Suppressor macrophage treated with lipopolysaccharide for 4 hours (primary cell): ENCODE results near the gene MTREX.

Experiments used
- DNase-seq: peaks from one replicate; pipeline ENCODE4 v3.0.0-alpha.2; 2020

MTREX gene

DNA sequence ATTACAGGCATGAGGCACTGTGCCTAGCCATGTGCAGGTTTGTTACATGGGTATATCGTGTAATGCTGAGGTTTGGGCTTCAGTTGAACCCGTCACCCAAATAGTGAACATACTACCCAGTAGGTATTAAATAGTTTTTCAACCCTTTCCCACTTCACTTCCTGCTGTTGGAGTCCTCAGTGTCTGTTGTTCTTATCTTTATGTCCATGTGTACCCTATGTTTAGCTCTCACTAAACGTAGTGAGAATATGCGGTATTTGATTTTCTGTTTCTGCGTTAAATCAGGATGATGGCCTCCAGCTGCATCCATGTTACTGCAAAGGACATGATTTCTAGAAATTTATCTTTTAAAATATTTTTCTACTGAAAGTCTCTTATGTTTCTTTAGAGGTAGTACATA lies 17.8 kb downstream of the MTREX start:
- DNase-seq: no peak

DNA sequence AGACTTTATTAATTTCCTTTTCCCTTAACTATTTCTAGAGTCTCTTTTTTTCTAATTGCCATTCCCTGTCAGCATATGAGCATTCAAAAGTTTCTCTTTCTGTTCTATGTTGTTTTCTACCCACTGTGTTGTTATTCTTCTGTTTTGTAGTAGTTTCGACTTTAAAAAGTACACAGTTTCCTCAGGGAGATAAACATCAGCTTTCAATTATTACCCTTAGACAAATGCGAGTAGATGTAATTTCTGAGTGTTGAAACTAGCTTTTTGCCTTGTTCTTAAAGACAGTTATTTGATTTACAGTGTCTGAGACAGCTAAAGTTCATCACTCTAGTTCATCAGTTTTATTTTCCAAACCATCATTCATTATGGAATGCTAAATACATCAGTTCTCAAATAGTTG lies 19.5 kb downstream of the MTREX start:
- DNase-seq: no peak

DNA sequence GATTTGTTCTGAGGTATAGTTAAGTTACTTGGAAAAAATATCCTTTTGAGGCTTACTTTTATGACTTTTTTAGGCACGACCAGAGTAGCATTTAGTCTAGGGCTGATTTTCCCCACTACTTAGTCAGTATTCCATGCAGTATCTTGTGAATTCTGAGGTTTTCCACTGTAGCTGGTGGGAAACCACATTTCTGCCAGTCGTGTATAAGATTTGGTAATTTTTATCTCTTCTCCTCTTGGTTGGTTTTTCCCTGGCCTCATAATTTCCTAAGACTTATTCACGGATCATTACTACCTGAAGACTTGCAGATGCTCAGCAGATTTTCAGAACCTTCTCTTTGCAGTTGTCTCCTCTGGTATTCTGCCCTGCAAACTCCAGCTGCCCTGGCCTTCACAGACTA lies 23.5 kb downstream of the MTREX start:
- no peak for DNase-seq

DNA sequence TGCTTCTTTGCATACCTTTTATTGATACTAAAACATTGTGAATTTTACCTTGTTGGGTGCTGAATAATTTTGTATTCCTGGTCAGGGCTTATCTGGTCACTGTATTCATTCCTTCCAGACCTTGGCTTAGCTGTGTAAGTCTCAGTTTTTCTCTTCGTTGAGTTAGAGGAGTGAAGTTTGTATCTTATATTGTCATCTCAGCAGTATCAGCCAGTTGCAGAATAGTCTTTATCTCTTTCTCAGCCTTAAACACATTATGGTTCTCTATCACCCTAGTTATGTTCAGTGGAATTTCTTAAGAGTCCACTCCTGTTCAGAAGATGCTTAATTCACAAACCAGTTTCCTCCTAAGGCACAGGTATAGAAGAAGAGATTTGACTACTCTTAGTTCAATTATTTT lies 25.2 kb downstream of the MTREX start:
- DNase-seq: no peak

DNA sequence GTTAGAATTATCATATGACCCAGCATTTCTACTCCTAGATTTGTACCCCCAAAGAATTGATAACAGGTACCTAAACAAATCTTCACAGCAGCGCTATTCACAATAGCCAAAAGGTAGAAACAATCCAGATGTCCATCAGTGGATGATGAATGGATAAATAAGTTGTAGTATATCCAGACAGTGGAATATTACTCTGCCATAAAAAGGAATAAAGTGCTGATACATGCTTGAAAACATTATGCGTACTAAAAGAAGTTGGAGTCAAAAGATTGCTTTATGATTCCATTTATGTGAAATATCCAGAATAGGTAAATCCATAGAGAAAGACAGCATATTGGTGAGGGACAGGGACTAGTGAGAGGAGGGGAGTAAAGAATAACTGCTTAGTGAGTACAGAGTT lies 26.0 kb downstream of the MTREX start:
- no peak for DNase-seq

DNA sequence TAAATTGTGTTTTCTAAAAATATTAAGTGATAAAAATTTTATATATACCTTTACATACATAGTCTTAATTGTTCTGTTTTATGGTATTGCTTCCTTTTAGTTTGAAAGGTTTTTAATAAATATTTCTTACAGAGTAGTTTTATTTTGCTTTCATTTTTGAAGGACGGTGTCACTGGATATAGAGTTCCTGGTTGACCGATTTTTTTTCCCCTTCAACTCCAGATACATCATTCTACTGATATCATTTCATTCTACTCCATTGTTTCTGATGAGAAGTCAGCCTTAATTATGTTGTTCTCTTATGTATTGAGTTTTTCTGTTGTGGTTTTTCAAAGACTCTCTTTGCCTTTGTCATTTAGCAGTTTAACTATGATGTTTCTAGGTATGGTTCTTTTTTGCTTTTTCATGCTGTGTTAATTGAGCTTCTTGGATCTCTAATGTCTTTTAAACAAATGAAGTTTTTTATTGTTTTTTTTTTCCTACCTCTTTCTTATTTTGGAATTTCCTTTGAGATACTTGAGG lies 30.4 kb downstream of the MTREX start:
- DNase-seq: peak; percentile 21

DNA sequence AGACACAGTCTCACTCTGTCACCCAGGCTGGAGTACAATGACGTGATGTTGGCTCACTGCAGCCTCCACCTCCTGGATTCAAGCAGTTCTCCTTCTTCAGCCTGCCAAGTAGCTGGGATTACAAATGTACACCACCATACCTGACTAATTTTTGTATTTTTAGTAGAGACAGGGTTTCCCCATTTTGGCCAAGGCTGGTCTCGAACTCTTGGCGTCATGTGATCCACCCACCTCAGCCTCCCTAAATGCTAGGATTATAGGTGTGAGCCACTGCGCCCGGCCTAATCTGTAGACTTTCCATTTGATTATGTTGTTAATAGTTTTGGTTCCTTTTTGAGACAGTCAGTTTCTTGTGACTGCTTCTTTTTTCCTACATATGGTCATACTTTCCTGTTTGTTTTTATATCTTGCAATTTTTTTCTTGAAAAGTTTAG lies 31.0 kb downstream of the MTREX start:
- DNase-seq: peak; percentile 46

DNA sequence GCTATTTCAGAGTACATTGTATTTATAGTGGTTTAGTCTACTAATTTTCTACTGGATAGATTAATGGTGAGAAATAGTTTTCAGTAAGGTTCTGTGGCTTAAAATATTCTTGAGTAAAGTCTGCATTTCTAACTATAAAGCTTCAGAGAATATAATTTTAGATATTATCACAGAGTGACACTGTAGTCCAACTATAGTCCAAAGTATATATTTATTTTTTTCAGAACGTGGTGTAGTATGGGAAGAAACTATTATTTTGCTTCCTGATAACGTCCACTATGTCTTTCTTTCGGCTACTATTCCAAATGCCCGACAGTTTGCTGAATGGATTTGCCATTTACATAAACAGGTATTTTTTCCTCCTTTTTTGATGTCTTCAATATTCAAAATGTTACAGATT lies 35.3 kb downstream of the MTREX start:
- no peak for DNase-seq

DNA sequence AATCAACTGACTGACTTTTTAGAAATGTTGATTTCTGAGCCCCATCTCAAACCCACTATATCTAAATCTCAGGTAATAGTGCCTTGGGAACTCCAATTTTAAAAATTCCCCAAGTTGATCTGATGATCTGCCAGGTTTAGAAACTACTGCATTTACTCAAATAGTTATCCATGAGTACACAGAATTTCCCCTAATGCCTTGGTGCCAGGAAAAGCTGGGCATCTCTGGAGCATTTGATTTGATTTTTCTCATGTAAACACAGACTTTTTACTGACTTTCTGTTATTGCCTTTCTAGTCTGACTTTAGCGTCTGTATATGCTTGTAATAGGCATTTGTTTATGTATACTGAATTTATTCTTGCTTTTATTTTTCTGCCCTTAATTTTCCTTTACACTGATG lies 35.8 kb downstream of the MTREX start:
- no peak for DNase-seq

DNA sequence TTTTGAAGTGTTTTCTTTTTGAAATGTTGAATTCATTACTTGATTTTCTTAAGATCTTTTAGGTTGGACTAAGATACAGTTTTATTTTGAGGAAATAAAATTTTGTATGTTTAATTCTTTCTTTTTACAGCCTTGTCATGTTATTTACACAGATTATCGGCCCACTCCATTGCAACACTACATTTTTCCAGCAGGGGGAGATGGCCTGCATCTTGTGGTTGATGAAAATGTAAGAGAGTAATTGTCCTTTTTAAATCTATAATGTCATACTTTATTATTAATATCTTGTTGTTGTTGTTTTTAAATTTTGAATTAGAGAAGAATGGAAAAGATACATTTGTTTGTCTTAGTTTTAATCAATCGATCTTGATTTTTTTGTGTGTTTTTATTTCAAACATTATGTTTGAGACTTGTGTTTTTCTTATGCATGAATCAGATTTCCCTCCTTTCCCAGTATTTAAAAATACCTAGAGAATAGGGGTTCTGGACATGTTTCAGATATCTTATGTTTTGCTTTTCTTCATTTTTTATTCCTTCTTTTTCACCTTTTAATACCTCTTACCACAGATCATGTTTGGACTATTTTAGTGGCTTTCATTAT lies 36.7 kb downstream of the MTREX start:
- DNase-seq: peak; percentile 63

DNA sequence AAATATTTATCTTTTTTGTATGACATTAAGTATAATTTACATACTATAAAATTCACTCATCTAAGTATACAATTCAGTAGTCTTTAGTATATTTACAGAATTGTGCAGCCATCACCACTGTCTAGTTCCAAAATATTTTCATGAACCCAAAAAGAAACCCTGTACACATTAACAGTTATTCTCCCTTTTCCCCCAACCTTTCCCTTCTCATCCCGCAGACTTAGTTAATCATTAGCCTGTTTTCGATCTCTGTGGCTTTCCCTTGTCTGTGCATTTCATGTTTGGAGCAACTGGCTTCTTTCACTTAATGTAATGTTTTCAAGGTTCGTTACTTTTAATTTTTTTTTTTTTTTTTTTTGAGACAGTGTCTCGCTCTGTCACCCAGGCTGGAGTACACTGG lies 37.5 kb downstream of the MTREX start:
- DNase-seq: no peak

DNA sequence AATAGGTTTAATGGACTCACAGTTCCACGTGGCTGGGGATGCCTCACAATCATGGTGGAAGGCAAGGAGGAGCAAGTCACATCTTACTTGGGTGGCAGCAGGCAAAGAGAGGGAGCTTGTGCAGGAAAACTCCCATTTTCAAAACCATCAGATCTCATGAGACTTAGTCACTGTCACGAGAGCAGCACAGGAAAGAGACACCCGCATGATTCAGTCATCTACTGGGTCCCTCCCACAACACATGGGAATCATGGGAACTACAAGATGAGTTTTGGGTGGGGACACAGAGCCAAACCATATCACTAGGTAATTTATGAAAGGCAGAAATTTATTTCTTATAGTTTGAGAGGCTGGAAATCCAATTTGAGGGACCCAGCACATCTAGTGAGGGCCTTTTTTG lies 40.0 kb downstream of the MTREX start:
- DNase-seq: no peak

DNA sequence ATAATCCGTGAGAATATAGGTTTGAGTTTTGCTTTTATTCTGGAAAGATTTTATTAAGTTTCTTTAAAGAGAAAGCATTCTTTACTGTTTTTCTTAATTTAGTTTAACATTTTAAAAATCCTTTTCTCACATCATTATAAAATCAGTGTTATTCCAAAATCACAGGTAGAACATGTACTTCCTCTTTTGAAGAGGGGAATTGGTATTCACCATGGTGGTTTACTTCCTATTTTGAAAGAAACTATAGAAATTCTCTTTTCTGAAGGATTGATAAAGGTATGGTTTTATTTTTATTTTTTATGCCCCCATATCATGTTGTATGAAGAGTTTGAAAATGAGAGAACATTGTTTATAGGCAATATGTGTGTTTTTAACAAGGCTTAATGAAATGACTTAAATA lies 43.0 kb downstream of the MTREX start:
- DNase-seq: no peak

DNA sequence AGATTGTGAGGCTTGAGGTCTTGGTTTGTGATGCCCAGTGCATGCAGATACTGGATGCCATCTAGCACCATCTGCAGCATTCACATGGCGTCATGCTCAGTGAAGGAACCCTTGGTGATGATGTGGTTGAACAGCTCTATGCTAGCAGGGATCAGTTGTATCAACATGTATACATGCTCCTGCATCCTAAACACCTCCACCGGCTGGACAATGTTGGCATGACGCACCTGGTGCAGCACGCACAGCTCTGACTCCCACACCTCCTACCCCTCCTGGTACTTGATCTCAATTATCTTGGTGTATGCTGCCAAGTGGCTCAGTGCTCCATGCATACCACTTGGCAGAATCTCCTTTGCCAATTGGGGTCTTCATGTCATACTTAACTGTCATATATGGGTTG lies 49.1 kb downstream of the MTREX start:
- no peak for DNase-seq

DNA sequence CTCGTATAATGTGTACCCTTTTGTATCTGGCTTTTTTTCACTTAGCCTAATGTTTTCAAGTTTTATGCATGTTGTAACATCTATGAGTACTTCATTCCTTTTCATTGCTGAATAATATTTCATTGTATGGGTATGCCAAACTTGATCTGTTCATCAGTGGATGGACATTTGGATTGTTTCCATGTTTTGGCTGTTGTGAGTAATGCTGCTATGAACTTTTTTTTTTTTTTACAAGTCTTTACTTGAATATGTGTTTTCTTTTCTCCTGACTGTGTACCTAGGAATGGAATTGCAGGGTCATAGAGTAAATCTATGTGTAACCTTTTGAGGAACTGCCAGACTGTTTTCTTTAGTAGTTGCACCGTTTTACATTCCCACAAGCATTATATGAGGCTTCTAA lies 52.4 kb downstream of the MTREX start:
- DNase-seq: no peak

DNA sequence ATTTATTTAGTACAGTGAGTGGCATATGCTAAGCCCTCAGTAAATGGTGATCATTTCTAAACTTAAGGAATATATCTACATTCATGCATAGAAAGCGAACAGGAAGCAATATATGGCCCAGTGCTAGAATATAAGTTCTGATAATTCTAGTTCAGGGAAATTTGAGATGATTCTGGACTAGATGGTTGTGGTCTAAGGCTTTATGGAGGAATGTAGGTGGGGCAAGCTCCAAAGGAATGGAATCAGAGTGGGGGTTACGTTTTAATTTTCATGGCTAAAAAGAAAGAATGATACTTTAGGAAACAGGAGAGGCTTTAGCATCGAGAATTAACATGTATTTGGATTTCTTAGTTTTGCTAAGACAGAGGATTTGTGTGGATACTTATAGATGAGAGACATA lies 56.1 kb downstream of the MTREX start:
- no peak for DNase-seq

DNA sequence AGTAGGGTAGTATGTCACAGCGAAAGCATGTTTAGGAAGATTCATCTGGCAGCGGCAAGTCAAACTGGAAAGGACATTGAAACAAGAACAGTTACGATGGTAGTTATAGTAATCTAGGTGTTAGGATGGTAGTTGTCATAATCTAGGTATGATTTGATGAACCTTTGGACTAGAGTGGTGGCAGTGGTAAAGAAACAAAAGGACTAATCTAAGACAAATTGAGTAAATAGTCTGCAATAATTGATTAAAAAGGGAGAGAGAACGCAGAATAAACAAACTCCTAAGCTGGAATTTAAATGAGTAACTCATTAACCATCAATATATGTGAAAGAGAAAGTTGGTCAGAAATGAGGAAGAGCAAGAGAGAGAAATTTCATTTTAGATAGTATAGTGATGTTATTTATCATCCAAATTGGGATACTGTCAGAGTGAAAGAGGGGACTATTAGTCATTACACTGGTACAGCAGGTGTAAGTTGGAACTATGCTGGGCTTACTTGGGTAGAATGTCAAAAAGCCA lies 56.8 kb downstream of the MTREX start:
- DNase-seq: peak; percentile 6

DNA sequence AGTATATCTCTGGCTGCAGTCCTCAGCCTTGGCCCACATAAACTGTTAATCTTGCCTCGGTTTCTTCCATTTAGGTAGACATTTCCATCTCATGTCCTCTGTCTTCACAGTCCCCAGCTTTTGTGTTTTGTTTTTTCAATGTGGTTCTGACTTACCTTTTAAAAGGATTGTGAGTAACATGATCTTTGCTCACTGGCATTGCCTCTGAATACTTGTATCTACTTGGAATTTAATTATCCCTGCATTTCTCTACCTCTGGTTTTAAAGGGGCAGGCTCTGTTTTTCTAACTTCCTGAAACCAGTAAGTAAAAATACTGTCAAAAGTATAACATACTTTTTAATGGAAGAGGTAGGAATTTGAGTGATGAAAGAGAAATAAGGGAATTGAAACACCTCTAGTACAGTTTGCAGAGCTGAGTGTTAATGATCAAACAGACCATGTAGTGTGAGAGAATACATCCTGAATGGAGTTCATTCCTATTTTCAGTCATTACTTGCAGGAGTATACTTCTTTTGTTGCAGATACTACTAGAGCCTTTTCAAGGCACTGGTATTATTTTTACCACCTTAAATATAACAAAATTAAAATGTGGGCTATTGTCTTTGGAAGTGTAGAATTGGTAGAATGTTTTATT lies 62.6 kb downstream of the MTREX start:
- no peak for DNase-seq

DNA sequence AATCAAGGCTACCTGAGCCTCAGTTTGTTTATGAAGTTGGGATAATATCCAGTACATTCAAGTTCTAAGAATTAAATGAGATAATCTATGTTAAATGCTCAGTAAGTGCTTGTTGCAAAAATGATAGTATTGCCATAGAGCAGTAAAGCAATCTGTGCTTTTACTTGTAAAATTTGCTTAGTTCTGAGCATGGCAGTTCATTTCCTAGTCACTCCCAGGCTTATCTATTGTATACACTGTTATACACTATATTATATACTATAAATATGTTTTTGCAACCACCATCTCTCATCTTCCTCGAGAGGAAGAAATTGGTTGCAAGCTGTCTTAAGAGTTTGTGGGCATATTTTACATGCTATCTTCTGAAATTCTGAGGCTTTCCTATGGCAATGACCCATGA lies 63.4 kb downstream of the MTREX start:
- no peak for DNase-seq

DNA sequence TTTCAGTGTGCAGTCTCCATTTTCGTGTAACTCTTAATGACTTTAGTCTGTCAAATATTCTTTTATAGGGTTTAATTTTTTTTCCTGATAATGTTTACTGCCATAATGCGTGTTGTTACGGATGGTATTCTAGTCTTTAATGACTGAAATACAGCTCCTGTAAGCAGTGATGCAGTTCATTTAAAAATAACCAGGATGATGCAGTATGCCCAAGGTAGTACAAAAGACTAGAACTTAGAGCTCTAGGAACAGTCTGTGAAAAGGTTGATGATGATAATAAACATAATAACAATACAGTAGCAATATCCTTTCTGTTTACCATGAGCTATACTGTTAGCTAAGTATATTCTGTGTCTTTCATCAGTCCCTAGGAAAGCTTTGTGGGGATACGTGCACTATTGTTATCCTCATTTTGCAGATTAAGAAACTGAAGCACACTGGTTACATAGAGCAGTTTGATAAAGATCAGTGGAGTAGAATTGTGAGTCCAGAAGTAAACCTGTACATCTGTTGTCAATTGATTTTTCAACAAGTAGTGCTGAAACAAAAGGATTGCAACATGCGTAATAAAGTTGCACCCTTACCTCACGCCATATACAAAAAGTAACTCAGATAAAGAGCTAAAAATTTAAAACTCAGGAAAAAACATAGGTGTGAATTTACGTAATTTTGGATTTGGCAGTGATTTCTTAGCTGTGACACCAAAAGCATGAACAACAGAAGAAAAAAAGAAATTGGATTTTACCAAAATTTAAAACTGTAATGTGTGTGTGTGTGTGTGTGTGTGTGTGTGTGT lies 64.5 kb downstream of the MTREX start:
- DNase-seq: no peak

DNA sequence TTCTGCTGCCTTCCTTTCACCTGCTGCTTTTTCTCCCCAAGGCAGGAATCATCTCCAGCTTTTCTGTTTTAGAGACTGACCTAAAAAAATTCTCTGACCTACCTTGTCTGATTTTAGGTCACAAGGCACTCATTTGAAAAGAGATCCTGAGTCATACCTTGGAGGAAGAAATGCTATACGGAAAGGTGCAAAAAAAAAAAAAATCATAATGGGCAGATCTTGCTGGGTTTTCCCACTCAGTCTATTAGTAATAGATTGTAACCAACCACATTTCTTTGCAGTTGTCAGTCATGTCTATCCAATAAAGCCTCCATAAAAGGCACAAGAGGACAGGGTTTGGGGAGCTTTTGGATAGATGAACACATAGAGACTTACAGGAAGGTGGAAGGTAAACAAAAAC lies 70.0 kb downstream of the MTREX start:
- no peak for DNase-seq

DNA sequence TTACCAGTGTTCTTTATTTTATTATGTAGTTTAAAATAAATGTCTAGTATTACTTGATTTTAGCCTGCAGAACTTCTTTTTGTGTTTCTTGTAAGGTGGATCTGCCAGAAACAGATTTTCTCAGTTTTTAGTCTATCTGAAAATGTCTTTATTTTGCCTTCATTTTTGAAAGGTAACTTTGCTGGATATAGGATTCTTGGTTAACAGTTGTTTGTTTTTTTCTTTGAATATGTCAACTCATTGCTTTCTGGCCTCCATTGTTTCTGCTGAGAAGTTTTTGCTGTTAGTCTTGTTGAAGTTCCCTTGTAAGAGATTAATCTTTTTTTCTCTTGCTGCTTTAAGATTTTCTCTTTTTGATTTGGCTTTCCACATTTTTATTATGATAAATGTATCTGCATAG lies 75.5 kb downstream of the MTREX start:
- DNase-seq: no peak

DNA sequence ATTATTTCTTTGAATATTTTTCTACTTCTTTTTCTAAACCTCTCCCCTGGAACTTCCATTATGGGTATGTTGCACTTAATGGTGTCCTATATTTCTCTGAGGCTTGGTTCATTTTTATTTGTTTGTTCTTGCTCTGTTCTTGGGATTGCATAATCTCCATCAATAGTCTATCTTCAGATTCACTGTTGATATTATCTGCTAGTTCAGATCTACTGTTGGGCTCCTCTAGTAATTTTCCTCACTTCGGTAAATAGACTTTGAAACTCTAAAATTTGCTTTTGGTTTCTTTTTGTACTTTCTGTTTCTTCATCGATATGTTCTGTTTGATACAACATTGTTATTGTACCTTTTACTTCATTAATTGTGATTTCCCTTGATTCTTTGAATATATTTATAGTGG lies 76.3 kb downstream of the MTREX start:
- DNase-seq: no peak

DNA sequence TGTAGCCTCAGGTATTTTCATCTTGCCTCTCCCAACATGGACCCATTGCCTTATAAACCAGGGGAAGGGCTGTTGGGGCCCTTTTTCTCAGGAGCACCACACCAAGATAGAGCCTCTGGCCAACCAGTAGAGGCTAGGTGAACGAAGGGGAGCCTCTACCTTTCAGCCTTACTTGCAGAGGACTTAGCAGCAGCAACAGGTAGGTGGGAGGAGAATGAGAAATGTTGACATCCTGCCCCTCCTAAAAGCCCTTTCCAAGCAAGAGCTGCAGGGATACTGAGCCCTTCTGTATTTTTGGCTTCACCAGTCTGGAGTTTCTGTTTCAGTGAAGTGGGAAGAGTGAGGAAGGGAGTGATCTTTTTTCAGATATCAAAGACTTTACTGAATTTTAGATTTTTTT lies 77.4 kb downstream of the MTREX start:
- DNase-seq: no peak
